ENCODE results near the gene FBXO10. TPM values are rescaled to one million over a fixed set of nuclear protein-coding genes. Genes with fewer than 3 reads are reported as not detected.
A peak's percentile ranks its signal among the peaks of the same experiment; 100 is the strongest.

The FBXO10 gene, protein sequence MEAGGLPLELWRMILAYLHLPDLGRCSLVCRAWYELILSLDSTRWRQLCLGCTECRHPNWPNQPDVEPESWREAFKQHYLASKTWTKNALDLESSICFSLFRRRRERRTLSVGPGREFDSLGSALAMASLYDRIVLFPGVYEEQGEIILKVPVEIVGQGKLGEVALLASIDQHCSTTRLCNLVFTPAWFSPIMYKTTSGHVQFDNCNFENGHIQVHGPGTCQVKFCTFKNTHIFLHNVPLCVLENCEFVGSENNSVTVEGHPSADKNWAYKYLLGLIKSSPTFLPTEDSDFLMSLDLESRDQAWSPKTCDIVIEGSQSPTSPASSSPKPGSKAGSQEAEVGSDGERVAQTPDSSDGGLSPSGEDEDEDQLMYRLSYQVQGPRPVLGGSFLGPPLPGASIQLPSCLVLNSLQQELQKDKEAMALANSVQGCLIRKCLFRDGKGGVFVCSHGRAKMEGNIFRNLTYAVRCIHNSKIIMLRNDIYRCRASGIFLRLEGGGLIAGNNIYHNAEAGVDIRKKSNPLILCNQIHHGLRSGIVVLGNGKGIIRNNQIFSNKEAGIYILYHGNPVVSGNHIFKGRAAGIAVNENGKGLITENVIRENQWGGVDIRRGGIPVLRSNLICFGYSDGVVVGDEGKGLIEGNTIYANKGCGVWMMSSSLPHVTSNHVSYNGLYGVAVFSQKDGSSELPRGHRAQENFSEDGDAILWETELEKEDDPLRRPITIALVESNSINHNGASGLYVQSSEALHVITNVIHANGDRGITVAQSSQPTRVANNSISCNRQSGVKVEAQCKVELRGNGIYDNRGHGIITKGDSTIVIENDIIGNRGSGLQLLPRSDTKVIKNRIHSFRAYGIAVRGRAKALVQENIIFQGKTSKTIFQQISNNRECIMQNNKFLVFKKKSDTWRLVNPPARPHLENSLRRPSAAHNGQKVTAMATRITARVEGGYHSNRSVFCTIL
- total RNA-seq: 10 to 100 TPM in 2 of 4 donors, 1 to 10 TPM in 2; 7.3 to 16.2 (median 9.2) TPM

DNA sequence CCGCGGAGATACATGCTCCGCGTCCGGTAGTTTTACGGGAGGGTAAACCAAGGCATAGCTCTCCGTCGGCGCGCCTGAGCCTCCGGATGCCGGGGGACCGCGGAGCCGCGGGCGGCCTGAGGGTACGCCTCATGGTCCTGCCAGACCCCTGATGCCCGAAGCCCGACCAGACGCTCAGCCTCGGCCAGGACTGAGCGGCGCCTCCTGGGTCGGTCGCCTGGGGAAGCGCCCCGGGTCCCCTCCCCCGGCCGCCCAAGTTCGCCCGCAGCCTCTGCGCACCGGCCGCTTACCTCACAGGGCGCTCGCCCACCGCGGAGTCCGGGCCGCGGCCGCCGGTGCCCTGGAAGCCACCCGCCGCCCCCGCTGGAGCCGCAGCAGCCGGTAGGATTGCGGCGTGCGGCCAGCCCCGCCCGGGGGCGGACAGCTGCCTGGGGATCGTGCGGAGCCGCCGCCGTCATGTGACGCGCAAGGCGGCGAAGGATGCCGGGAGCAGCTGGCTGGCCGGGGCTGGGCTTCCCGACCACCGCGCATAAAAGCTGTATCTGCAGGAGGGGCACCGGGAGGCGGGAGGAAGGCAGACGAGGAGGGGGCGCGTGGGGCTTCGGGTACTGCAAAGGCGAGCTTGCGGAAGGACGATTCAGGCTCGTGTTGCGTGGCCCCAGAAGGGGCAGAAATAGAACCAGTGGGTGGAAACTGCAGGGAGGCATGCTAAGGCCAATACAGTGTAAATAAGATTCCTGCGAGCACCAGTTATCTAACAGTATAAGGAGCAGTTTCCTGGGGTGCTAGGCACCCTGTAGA, at the start of gene FBXO10:
FBXO10 (minus strand) TSS at position 460 of the 801 bp plus-strand sequence. CDS start 34,612 bp downstream, outside the sequence.
- DNase-seq (ENCODE audit: low spot score) (peak; percentile 33), ATAC-seq (ENCODE audit: low FRiP score) (peak; percentile 97)
- TF ChIP-seq, protein P1, sequence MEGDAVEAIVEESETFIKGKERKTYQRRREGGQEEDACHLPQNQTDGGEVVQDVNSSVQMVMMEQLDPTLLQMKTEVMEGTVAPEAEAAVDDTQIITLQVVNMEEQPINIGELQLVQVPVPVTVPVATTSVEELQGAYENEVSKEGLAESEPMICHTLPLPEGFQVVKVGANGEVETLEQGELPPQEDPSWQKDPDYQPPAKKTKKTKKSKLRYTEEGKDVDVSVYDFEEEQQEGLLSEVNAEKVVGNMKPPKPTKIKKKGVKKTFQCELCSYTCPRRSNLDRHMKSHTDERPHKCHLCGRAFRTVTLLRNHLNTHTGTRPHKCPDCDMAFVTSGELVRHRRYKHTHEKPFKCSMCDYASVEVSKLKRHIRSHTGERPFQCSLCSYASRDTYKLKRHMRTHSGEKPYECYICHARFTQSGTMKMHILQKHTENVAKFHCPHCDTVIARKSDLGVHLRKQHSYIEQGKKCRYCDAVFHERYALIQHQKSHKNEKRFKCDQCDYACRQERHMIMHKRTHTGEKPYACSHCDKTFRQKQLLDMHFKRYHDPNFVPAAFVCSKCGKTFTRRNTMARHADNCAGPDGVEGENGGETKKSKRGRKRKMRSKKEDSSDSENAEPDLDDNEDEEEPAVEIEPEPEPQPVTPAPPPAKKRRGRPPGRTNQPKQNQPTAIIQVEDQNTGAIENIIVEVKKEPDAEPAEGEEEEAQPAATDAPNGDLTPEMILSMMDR (IDR thresholded peaks at IDR 0.05): no peak

DNA sequence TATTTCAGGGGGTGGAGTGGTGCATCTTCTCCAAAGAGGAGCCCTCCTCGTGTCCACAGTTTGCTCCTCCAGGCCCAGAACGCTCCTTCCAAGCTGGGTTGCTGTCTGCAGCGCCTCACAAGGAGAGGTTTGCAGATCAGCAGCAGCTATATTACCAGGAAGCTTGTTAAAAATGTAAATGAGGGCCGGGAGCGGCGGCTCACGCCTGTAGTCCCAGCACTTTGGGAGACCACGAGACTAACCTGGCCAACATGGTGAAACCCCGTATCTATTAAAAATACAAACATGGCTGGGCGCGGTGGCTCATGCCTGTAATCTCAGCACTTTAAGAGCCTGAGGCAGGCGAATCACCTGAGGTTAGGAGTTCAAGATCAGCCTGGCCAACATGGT, 49.6 kb upstream of the FBXO10 start:
- TF ChIP-seq, protein P1 (IDR thresholded peaks at IDR 0.05): no peak
- no peak for DNase-seq (ENCODE audit: low spot score)
- ATAC-seq (ENCODE audit: low FRiP score): no peak

DNA sequence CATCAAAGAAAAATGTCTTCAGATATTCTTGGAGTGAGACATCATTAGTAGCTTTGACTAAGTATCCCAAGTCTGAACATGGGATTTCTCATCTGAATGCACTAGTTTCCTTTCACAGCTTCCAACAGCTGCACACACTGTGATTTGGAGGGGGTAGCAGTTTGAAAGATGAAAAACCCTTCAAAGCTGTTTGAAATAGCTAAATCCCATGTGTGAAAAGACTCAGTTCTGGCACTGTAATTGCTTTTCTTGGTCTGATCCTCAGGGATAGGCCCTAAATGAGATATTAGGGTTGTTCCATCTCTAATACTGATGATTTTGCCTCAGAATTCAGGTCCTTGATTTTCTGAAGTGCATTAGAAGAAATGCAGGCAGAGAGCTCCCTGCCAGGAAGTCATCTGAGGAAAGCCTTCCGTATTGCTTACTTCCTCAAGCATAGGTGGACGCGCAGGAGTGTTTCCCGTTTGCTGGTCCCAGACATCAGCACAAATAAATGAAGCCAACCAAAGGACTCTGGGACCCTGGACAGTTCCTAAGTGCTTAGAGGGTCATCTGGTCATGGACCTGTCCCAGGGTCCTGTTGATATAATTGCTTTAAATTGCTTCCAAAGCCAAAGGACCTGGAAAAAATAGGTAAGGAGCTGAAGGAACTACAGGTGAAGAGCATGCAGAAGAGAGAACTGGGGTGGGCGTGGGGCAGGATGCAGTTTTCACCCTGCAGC, 49.0 kb upstream of the FBXO10 start:
- ATAC-seq (ENCODE audit: low FRiP score) (no peak), DNase-seq (ENCODE audit: low spot score) (no peak)
- TF ChIP-seq, protein P1 (IDR thresholded peaks at IDR 0.05): no peak

DNA sequence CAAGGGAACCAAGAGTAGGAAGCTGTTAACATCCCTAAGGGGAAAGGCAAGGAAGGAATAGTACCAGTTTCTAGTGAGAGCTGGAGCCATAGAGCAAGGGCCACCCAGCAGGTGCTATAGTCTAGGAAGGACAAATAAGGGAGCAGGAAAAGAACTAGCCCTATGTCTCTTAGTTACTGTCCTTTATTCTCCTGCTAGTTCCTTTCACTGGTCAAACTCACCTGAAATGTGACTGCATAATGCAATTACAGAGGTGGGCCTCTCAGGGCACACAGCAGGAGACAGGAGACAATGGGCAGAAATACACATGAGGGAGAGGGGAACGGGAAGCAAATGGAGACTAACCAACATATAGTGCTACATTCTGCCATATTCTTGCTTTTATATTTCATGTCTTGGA, 47.9 kb upstream of the FBXO10 start:
- no peak for ATAC-seq (ENCODE audit: low FRiP score)
- TF ChIP-seq, protein P1 (IDR thresholded peaks at IDR 0.05): no peak
- no peak for DNase-seq (ENCODE audit: low spot score)

DNA sequence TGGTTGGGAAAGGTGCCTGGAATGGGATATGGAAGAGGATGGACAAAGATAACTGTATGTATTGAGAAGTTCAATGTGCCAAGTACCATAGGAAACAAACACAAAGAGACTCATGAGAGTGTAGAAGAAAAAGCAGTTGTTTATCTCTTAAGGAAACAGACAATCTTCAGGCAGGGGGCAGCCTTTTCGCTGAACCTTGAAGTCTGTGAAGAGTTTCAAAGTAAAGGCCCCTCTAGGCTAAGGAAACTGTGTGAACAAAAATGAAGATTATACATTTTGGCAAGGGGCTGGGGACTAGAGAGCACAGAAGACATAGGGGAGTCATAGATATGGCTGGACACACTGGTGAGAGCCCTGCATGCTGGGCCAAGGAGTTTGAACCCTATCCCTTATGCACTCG, 47.1 kb upstream of the FBXO10 start:
- ATAC-seq (ENCODE audit: low FRiP score): no peak
- DNase-seq (ENCODE audit: low spot score): no peak
- TF ChIP-seq, protein P1 (IDR thresholded peaks at IDR 0.05): no peak

DNA sequence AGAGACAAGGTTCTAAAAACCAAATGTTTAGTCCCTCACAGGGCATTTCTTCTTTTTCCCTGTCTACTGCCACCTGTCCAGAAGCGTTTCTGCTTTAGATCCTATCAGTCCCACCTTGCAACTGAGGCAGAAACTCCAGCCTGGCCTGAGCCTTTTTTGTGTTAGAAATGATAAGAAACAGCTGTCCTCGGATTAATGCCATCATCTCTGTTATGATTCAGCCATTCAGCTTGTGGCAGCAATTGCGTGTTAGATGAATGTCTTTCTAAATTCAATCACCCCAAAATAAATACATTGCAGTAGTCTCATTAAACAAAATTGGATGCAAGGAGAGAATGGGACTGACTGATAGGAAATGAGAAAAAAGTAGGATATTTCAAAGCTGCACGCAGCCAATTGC, 46.3 kb upstream of the FBXO10 start:
- DNase-seq (ENCODE audit: low spot score) (no peak), ATAC-seq (ENCODE audit: low FRiP score) (no peak)
- TF ChIP-seq, protein P1 (IDR thresholded peaks at IDR 0.05): no peak
